Brain microvascular endothelial cell (primary cell): ENCODE measurements around the gene ALMS1.

ENCODE experiments used
- DNase-seq: peaks from one replicate; pipeline ENCODE4 v3.0.0-alpha.2; 2020
- H3K27ac ChIP-seq: fragments of 250-450 bp; sonication (Bioruptor Pico); 2 replicates; pipeline ENCODE4 v1.5.1; 2020; ENCODE audit warnings: mild to moderate bottlenecking, moderate library complexity
- H3K27me3 ChIP-seq: fragments of 250-450 bp; sonication (Bioruptor Pico); replicated peaks from 2 replicates; pipeline ENCODE4 v1.5.1; 2020; ENCODE audit warnings: mild to moderate bottlenecking
- H3K36me3 ChIP-seq: fragments of 250-450 bp; sonication (Bioruptor Pico); replicated peaks from 2 replicates; pipeline ENCODE4 v1.5.1; 2020; ENCODE audit warnings: mild to moderate bottlenecking
- H3K4me3 ChIP-seq: 2 replicates; pipeline ENCODE4 v1.5.1; 2011; ENCODE audit warnings: low read depth, mild to moderate bottlenecking, control low read depth, low read length, moderate library complexity
- CTCF ChIP-seq: IDR thresholded peaks from 2 replicates; pipeline ENCODE4 v1.5.1; 2011; ENCODE audit warnings: low read depth, mild to moderate bottlenecking, moderate library complexity, low read length, control low read depth, inconsistent platforms; ENCODE audit errors: missing control alignments
- in situ Hi-C: cut with HindIII; loops from 2 replicates; pipeline ENCODE4 v1.10.0; 2017; ENCODE audit warnings: low sequenced_read_pairs, low pct_ligation_motif_present

Gene ALMS1

GRCh38 chr2:73406996-73407395 is 21.4 kb downstream of the ALMS1 start:
- no peak for TF ChIP-seq CTCF
- Histone ChIP-seq H3K27ac (no peak overlapping the region), H3K27me3 (no peaks in the 10 kb centered on the region), H3K4me3 (no peak overlapping the region), H3K36me3 (no peaks in the 10 kb centered on the region)
- DNase-seq = no peak
- in situ Hi-C loops = no loop called here

- no peak for DNase-seq
- H3K27me3 ChIP-seq = no peaks in the 10 kb centered on the region
- TF ChIP-seq CTCF = no peak
Measured at GRCh38 chr2:73408198-73408597, 22.6 kb downstream of the ALMS1 start.

GRCh38 chr2:73414696-73415095 is 29.1 kb downstream of the ALMS1 start:
- Histone ChIP-seq H3K36me3 (no peaks in the 10 kb centered on the region), H3K4me3 (no peak overlapping the region), H3K27me3 (no peaks in the 10 kb centered on the region), H3K27ac (no peak overlapping the region)
- in situ Hi-C loops = no loop called here
- TF ChIP-seq CTCF = no peak
- DNase-seq = no peak

More at GRCh38 chr2:73408198-73408597, 22.6 kb downstream of the ALMS1 start:
- Histone ChIP-seq H3K27ac (no peak overlapping the region), H3K36me3 (no peaks in the 10 kb centered on the region), H3K4me3 (no peak overlapping the region)
- in situ Hi-C loops = no loop called here

- Histone ChIP-seq H3K27me3 (no peaks in the 10 kb centered on the region), H3K27ac (no peak overlapping the region), H3K36me3 (no peaks in the 10 kb centered on the region), H3K4me3 (no peak overlapping the region)
- no peak for DNase-seq
- no peak for TF ChIP-seq CTCF
- in situ Hi-C loops = no loop called here
Measured at GRCh38 chr2:73415906-73416305, 30.3 kb downstream of the ALMS1 start.

GRCh38 chr2:73418343-73418742 is 32.7 kb downstream of the ALMS1 start:
- Histone ChIP-seq H3K27ac (no peak overlapping the region), H3K27me3 (no peaks in the 10 kb centered on the region), H3K4me3 (no peak overlapping the region), H3K36me3 (no peaks in the 10 kb centered on the region)
- no peak for TF ChIP-seq CTCF
- in situ Hi-C loops = no loop called here
- DNase-seq = peak; percentile 24

- Histone ChIP-seq H3K4me3 (no peak overlapping the region), H3K27ac (no peak overlapping the region), H3K27me3 (no peaks in the 10 kb centered on the region), H3K36me3 (no peaks in the 10 kb centered on the region)
- no peak for TF ChIP-seq CTCF
- no peak for DNase-seq
- in situ Hi-C loops = no loop called here
Measured at GRCh38 chr2:73423913-73424312, 38.3 kb downstream of the ALMS1 start.
